K562 (cell line): ENCODE results near the gene LIF. TPM values are rescaled to one million over a fixed set of nuclear protein-coding genes. Genes with fewer than 3 reads are reported as not detected.

ENCODE experiments used
- ATAC-seq: fragments of 200-7000 bp; cut with Tn5 transposase; 3 replicates; pipeline ENCODE4 v1.9.1; 2020; ENCODE audit warnings: moderate library complexity
- BruUV-seq: library from RNA; stranded (reverse); fragments of 400-500 nt; replicated peaks from 2 replicates; lab custom pipeline; 2021; lab: Mats Ljungman, UMichigan
- CTCF ChIA-PET: fragments of 300-600 bp; formaldehyde crosslinking; extraction: SDS; loops from one replicate; lab custom pipeline; 2021; ENCODE audit warnings: low intra/inter-chr PET ratio; lab: Yijun Ruan, JAX
- POLR2A ChIA-PET: fragments of 300-600, 350-650 bp; sonication (Branson Sonifier 250); formaldehyde crosslinking; extraction: SDS; loops from one replicate; lab custom pipeline; 2021; ENCODE audit warnings: antibody characterized with exemption, inconsistent platforms; lab: Yijun Ruan, JAX
- DNase-seq, 4 experiments: peaks; one replicate each; pipeline versions ENCODE4 v3.0.0 to v3.0.0-alpha.2; 2011 to 2018; ENCODE audit warnings: low spot score in 3 of 4, mixed read lengths in 3 of 4; ENCODE audit errors: extremely low read depth in 1 of 4
- FAIRE-seq: peaks from 2 replicates; lab custom pipeline; 2011; peaks lifted over from hg19 to GRCh38; lab: Jason Lieb, UNC
- H2AFZ ChIP-seq: 2 replicates; pipeline ENCODE4 v1.6.0; 2011; ENCODE audit warnings: low read depth, low read length, control low read depth, inconsistent platforms
- H3K27ac ChIP-seq: fragments of 200-600 bp; 3 replicates; pipeline ENCODE4 v1.8.0; 2011; ENCODE audit warnings: low read depth, mild to moderate bottlenecking, control low read depth, inconsistent platforms, low read length, moderate library complexity, mixed read lengths; ENCODE audit errors: extremely low read depth
- H3K27me3 ChIP-seq, 2 experiments: fragments of 300-600 bp in 1 of 2; 2 replicates in 1 of 2; 3 replicates in 1 of 2; pipeline versions ENCODE4 v1.6.0 to v1.8.0; 2011; ENCODE audit warnings: inconsistent platforms in 2 of 2, low read length in 2 of 2, mild to moderate bottlenecking in 1 of 2, mixed read lengths in 1 of 2, moderate library complexity in 1 of 2; ENCODE audit not compliant: control insufficient read depth in 2 of 2, insufficient read depth in 2 of 2
- H3K36me3 ChIP-seq: fragments of 300-600 bp; 3 replicates; pipeline ENCODE4 v1.8.0; 2011; ENCODE audit warnings: mild to moderate bottlenecking, low read length, inconsistent platforms; ENCODE audit not compliant: control insufficient read depth, insufficient read depth
- H3K4me1 ChIP-seq, 2 experiments: fragments of 200-600 bp in 1 of 2; replicated peaks in 1 of 2; 2 replicates in 1 of 2; 3 replicates in 1 of 2; pipeline versions ENCODE4 v1.5.1 to v1.8.0; 2011; ENCODE audit warnings: inconsistent platforms in 2 of 2, low read length in 2 of 2, mild to moderate bottlenecking in 1 of 2, mixed read lengths in 1 of 2, moderate library complexity in 1 of 2; ENCODE audit not compliant: control insufficient read depth in 2 of 2, insufficient read depth in 2 of 2
- H3K4me2 ChIP-seq: 2 replicates; pipeline ENCODE4 v1.6.1; 2011; ENCODE audit warnings: low read length, control low read depth, inconsistent platforms, mixed read lengths; ENCODE audit not compliant: insufficient read depth
- H3K4me3 ChIP-seq: fragments of 200-600 bp; sonication (generic), shearing (Covaris generic); 2 replicates; pipeline ENCODE4 v1.5.1; 2016; ENCODE audit warnings: control low read depth, inconsistent platforms
- H3K79me2 ChIP-seq: fragments of 200-600 bp; 3 replicates; pipeline ENCODE4 v1.8.0; 2011; ENCODE audit warnings: low read length, inconsistent platforms; ENCODE audit not compliant: control insufficient read depth, insufficient read depth
- H3K9ac ChIP-seq, 2 experiments: 2 replicates each; pipeline versions ENCODE4 v1.6.0 to v1.6.1; 2011; ENCODE audit warnings: low read depth in 2 of 2, low read length in 2 of 2, control low read depth in 1 of 2, inconsistent platforms in 1 of 2, mild to moderate bottlenecking in 1 of 2, mixed read lengths in 1 of 2; ENCODE audit not compliant: insufficient read depth in 1 of 2
- H3K9me1 ChIP-seq: one replicate; pipeline ENCODE4 v1.6.0; 2011; ENCODE audit warnings: inconsistent platforms, mild to moderate bottlenecking, low read length, moderate library complexity; ENCODE audit not compliant: control insufficient read depth, insufficient read depth
- H3K9me3 ChIP-seq: replicated peaks from 2 replicates; pipeline ENCODE4 v1.5.1; 2011; ENCODE audit warnings: low read depth, low read length, inconsistent platforms; ENCODE audit not compliant: control insufficient read depth, insufficient read depth
- H4K20me1 ChIP-seq: replicated peaks from 2 replicates; pipeline ENCODE4 v1.6.1; 2011; ENCODE audit warnings: low read length, inconsistent platforms, mixed read lengths; ENCODE audit not compliant: control insufficient read depth, insufficient read depth
- CBX5 ChIP-seq: IDR thresholded peaks from 2 replicates; pipeline ENCODE4 v1.6.1; 2014; ENCODE audit warnings: low read depth, borderline replicate concordance
- CREM ChIP-seq: IDR thresholded peaks from 2 replicates; pipeline ENCODE4 v1.6.1; 2014; ENCODE audit warnings: antibody characterized with exemption, low read depth
- ILK ChIP-seq: fragments of 450-650 bp; IDR thresholded peaks from 2 replicates; pipeline ENCODE4 v1.6.1; 2016; ENCODE audit warnings: missing genetic modification characterization, low read depth, mild to moderate bottlenecking, missing compliant biosample characterization, moderate library complexity, borderline replicate concordance
- TEAD4 ChIP-seq, 2 experiments: sonication (generic) in 1 of 2; formaldehyde crosslinking in 1 of 2; IDR thresholded peaks; 2 replicates each; pipeline versions ENCODE4 v1.6.1 to v1.8.0; 2012 to 2022; ENCODE audit warnings: borderline replicate concordance in 1 of 2, inconsistent platforms in 1 of 2, low read length in 1 of 2, mild to moderate bottlenecking in 1 of 2, missing genetic modification reagents in 1 of 2
- TRIM24 ChIP-seq, 2 experiments: fragments of 450-650 bp; IDR thresholded peaks; 2 replicates each; pipeline ENCODE4 v1.6.1; 2016
- TRIM28 ChIP-seq: fragments of 450-650 bp; IDR thresholded peaks from 2 replicates; pipeline ENCODE4 v1.6.1; 2017
- ZNF316 ChIP-seq: fragments of 450-650 bp; IDR thresholded peaks from 2 replicates; pipeline ENCODE4 v1.6.1; 2016
- WGBS: fragments of 100-300 bp; shearing (Covaris generic); methylation state at CpG from one replicate; pipeline ENCODE4 v1.1.6; 2016; ENCODE audit warnings: low coverage, mixed read lengths; ENCODE audit not compliant: insufficient coverage; ENCODE audit errors: missing lambda C conversion rate; 5-methylcytosine and 5-hydroxymethylcytosine counted together
- in situ Hi-C: fragments of 300-500 bp; cut with MboI; formaldehyde crosslinking; loops from 4 replicates; pipeline ENCODE4 v1.15.0; 2018; ENCODE audit warnings: inconsistent platforms, mixed read lengths
- intact Hi-C: fragments of 100-400 bp; cut with micrococcal nuclease; formaldehyde crosslinking; loops from 2 replicates; pipeline ENCODE4 v1.14.2; 2022
- polyA plus RNA-seq, 8 experiments: library from polyadenylated mRNA; depleted of rRNA in 4 of 8; stranded (reverse) in 5 of 8; unstranded in 3 of 8; fragments of >200 nt; fragmentation: Nextera tagmentation in 2 of 8; fragmentation: Illumina TruSeq in 1 of 8; extraction: Ambion mirVana in 2 of 8; extraction: Trizol in 1 of 8; gene quantifications; 2 replicates each; pipeline versions ENCODE4 v1.2.1 to v1.2.3, GENCODE V29; 2011 to 2014; ENCODE audit warnings: inconsistent platforms in 1 of 8, missing spikeins in 1 of 8
- total RNA-seq, 7 experiments: library from RNA; depleted of rRNA in 6 of 7; stranded (reverse); fragments of >200 nt in 6 of 7; fragmentation: Illumina TruSeq in 2 of 7; extraction: Trizol in 2 of 7; gene quantifications; 2 replicates each; pipeline versions ENCODE4 v1.2.1 to v1.2.3, GENCODE V29; 2011 to 2021; ENCODE audit warnings: low replicate concordance in 1 of 7
- TF ChIP-seq, protein P1 (sequence below): fragments of 450-650 bp; IDR thresholded peaks from 2 replicates; pipeline ENCODE4 v1.6.1; 2014; ENCODE audit warnings: low read depth, mild to moderate bottlenecking, moderate library complexity, borderline replicate concordance
- TF ChIP-seq, protein P2 (sequence below): fragments of 250-450 bp; sonication (Bioruptor Pico); IDR thresholded peaks from 2 replicates; pipeline ENCODE4 v1.4.0; 2020; ENCODE audit warnings: mild to moderate bottlenecking
- TF ChIP-seq, protein P3 (sequence below): fragments of 250-450 bp; sonication (Bioruptor Pico); IDR thresholded peaks from 2 replicates; pipeline ENCODE4 v1.5.0; 2020; ENCODE audit warnings: mild to moderate bottlenecking
- TF ChIP-seq, protein P4 (sequence below): sonication (generic); formaldehyde crosslinking; IDR thresholded peaks from 2 replicates; pipeline ENCODE4 v1.8.1; 2023; ENCODE audit warnings: mild to moderate bottlenecking, missing genetic modification reagents

Gene LIF
- total and polyA plus RNA-seq, 9 of the 15 experiments (the other 6 are each of a cell fraction or from before 2014, with no cell fraction given) = 0.05 to 0.39 (median 0.18) TPM; not detected in 3

DNA sequence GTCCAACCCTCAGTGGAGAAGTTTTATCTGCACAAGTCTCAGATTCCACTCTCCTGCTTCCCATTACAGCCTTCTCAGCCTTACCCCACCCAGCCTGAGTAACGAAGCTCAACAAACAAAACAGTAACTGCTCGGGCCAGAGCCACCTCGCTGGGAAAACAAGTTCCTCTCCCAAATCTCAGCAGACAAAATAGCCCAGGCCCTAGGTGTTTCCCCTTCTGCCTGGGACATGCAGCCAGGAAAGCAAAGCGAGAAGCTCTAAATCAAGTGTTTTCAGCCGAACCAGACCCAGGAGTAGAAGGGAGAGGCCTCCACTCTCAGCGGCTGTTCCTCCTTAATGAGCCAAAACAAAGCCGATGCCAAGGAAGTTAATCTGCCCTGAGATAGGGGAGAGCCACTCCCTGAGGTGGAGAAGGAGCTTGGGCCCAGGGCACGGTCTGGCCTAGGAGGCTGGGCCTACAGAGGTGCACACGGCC, 44.0 kb downstream of the LIF start (continued):
- TF ChIP-seq, protein P1, sequence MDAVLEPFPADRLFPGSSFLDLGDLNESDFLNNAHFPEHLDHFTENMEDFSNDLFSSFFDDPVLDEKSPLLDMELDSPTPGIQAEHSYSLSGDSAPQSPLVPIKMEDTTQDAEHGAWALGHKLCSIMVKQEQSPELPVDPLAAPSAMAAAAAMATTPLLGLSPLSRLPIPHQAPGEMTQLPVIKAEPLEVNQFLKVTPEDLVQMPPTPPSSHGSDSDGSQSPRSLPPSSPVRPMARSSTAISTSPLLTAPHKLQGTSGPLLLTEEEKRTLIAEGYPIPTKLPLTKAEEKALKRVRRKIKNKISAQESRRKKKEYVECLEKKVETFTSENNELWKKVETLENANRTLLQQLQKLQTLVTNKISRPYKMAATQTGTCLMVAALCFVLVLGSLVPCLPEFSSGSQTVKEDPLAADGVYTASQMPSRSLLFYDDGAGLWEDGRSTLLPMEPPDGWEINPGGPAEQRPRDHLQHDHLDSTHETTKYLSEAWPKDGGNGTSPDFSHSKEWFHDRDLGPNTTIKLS = no peak
- TF ChIP-seq, protein P2, sequence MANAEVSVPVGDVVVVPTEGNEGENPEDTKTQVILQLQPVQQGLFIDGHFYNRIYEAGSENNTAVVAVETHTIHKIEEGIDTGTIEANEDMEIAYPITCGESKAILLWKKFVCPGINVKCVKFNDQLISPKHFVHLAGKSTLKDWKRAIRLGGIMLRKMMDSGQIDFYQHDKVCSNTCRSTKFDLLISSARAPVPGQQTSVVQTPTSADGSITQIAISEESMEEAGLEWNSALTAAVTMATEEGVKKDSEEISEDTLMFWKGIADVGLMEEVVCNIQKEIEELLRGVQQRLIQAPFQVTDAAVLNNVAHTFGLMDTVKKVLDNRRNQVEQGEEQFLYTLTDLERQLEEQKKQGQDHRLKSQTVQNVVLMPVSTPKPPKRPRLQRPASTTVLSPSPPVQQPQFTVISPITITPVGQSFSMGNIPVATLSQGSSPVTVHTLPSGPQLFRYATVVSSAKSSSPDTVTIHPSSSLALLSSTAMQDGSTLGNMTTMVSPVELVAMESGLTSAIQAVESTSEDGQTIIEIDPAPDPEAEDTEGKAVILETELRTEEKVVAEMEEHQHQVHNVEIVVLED (CRISPR knock-in tag) = no peak
- no peak for TF ChIP-seq CBX5
- TF ChIP-seq, protein P3, sequence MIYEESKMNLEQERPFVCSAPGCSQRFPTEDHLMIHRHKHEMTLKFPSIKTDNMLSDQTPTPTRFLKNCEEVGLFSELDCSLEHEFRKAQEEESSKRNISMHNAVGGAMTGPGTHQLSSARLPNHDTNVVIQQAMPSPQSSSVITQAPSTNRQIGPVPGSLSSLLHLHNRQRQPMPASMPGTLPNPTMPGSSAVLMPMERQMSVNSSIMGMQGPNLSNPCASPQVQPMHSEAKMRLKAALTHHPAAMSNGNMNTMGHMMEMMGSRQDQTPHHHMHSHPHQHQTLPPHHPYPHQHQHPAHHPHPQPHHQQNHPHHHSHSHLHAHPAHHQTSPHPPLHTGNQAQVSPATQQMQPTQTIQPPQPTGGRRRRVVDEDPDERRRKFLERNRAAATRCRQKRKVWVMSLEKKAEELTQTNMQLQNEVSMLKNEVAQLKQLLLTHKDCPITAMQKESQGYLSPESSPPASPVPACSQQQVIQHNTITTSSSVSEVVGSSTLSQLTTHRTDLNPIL (CRISPR knock-in tag) = no peak
- TF ChIP-seq, all 486 proteins: peak for 0

DNA sequence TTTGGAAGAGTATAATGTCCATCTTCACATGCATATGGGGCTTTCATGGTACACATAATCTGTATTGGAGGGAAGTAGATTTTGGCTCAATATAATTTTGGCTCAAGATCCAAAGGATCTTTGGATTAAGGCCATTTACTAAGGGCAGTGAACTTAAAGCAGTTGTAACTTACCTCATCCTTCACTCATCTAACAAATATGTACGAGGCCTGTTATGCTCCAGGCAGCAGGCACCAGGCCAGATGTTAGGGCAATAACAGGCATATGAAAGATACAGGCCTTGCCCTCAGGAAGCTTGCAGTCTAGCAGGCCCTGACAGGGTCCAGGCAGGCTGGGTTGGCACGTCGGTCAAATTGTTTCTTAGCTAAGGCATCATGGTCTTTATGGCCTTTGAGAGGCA, 44.6 kb downstream of the LIF start:
- Histone ChIP-seq H3K4me1 (peaks cover 2 to 5% of the 10 kb centered on the region in 2 experiments; a peak in 3 of 5 replicates), H3K36me3 (no peaks in the 10 kb centered on the region), H3K79me2 (no peaks in the 10 kb centered on the region), H4K20me1 (no peaks in the 10 kb centered on the region), H3K27ac (no peak overlapping the region), H3K4me3 (no peak overlapping the region), H3K9me1 (no peaks in the 10 kb centered on the region), H3K9me3 (peaks cover 4% of the 10 kb centered on the region; the same call in 1 of the 2 replicates), H2AFZ (no peak overlapping the region)
- in situ Hi-C loops (no loop called here), intact Hi-C loops (no loop called here)
- no peak for DNase-seq
- ChIA-PET POLR2A (no interaction called here), CTCF (no interaction called here)
- BruUV-seq = no TSS peak
- no peak for FAIRE-seq
- no peak for ATAC-seq
- no peak for TF ChIP-seq CREM
- peak; percentile 60; the same call in 1 of the 2 replicates for TF ChIP-seq TRIM28
- no peak for TF ChIP-seq ILK
- TF ChIP-seq TEAD4 (IDR thresholded peaks at IDR 0.05; ENCODE audit: low read length) = no peak
- no peak for TF ChIP-seq TEAD4 (CRISPR knock-in tag; IDR thresholded peaks at IDR 0.05; ENCODE audit: borderline replicate concordance)
- TF ChIP-seq, protein P4, sequence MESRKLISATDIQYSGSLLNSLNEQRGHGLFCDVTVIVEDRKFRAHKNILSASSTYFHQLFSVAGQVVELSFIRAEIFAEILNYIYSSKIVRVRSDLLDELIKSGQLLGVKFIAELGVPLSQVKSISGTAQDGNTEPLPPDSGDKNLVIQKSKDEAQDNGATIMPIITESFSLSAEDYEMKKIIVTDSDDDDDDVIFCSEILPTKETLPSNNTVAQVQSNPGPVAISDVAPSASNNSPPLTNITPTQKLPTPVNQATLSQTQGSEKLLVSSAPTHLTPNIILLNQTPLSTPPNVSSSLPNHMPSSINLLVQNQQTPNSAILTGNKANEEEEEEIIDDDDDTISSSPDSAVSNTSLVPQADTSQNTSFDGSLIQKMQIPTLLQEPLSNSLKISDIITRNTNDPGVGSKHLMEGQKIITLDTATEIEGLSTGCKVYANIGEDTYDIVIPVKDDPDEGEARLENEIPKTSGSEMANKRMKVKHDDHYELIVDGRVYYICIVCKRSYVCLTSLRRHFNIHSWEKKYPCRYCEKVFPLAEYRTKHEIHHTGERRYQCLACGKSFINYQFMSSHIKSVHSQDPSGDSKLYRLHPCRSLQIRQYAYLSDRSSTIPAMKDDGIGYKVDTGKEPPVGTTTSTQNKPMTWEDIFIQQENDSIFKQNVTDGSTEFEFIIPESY = no peak
- peak in 1 of 2 experiments; percentile 28; a peak in 1 of 4 replicates for TF ChIP-seq TRIM24 (IDR thresholded peaks at IDR 0.05)
- peak; percentile 75 for TF ChIP-seq ZNF316
- TF ChIP-seq, all 486 proteins: peak for 3
- Histone ChIP-seq H3K9ac (no peak overlapping the region), H3K4me2 (no peak overlapping the region), H3K27me3 (no peaks in the 10 kb centered on the region)
- 47% methylated on average over 3 of the region's 3 CpGs for WGBS
